PFSK-1 (cell line): ENCODE results near the gene PLCD1.

Experiments used
- POLR2AphosphoS5 ChIP-seq: IDR thresholded peaks from 2 replicates; pipeline ENCODE4 v1.6.1; 2012; ENCODE audit warnings: low read depth, mild to moderate bottlenecking, control low read depth, low read length, moderate library complexity
- SIN3A ChIP-seq: IDR thresholded peaks from 2 replicates; pipeline ENCODE4 v1.6.1; 2012; ENCODE audit warnings: mild to moderate bottlenecking, low read length, moderate library complexity, borderline replicate concordance; ENCODE audit not compliant: insufficient read depth

DNA sequence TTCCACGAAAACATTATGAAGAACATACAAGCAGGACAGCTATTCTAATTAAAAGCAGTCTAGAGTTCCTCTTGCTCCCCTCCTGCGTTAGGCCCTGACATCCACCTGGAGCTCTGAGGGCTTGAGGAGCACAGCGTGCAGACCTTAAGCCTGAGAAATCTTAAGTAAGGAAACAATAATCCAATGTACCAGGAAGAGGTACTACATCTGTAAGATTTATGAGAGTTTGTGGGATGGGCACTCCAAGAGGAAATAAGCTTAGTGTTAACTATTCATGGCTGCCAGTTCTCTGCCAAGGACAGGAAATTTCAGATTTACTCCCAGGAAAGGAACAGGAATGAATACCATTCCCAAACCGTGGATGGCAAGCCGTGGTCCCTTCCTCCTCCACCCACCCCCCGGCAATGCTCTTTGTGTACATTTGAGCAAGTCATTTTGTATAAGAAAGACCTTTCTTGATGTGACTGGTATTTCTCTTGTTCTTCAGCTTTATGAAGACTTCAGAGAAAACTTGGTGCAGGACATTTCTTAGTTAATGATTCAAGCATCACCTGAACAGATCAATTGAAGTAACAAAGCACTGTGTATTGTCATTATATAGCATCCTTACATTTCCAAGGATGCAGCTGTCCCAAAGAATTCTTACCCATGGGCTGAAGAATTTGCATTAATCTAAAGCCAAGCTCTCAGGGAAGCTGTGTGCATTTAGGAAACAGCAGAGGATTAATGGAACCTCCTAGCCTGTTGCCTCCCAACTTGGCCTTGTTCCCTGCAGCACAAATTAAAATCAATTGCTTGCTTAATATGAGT, 67.6 kb downstream of the PLCD1 start:
- TF ChIP-seq SIN3A: no peak
- no peak for TF ChIP-seq POLR2AphosphoS5
